SK-N-SH (cell line): ENCODE results near the gene STIP1. TPM values are rescaled to one million over a fixed set of nuclear protein-coding genes. Genes with fewer than 3 reads are reported as not detected.

Experiments used
- CTCF ChIA-PET: fragments of 300-600, 350-600 bp; formaldehyde crosslinking; extraction: SDS; loops from one replicate; lab custom pipeline; 2021; lab: Yijun Ruan, JAX
- POLR2A ChIA-PET: fragments of 350-600 bp; sonication (Branson Sonifier 250); formaldehyde crosslinking; extraction: SDS; loops from one replicate; lab custom pipeline; 2020; ENCODE audit warnings: antibody characterized with exemption, inconsistent platforms; lab: Yijun Ruan, JAX
- DNase-seq: peaks from one replicate; pipeline ENCODE4 v3.0.0; 2012
- H2AFZ ChIP-seq: fragments of 200-600 bp; sonication (generic); 2 replicates; pipeline ENCODE4 v1.8.1; 2016; ENCODE audit warnings: antibody characterized with exemption, mild to moderate bottlenecking, low read depth
- H3F3A ChIP-seq: fragments of 200-600 bp; sonication (generic); replicated peaks from 2 replicates; pipeline ENCODE3; 2016; ENCODE audit warnings: antibody characterized with exemption, mild to moderate bottlenecking; ENCODE audit not compliant: insufficient read depth
- H3K27ac ChIP-seq, 2 experiments: fragments of 200-500 bp in 1 of 2; fragments of 200-600 bp in 1 of 2; sonication (Bioruptor generic) in 1 of 2; sonication (generic), shearing (Covaris generic) in 1 of 2; 2 replicates each; pipeline versions ENCODE4 v1.5.1 to v1.6.1; 2014 to 2016; ENCODE audit warnings: low read depth in 2 of 2, inconsistent platforms in 1 of 2, low read length in 1 of 2, mild to moderate bottlenecking in 1 of 2, mixed read lengths in 1 of 2
- H3K27me3 ChIP-seq: fragments of 200-600 bp; sonication (generic), shearing (Covaris generic); 2 replicates; pipeline ENCODE4 v1.6.1; 2016; ENCODE audit warnings: mixed run types; ENCODE audit not compliant: insufficient read depth
- H3K36me3 ChIP-seq, 2 experiments: fragments of 200-500 bp in 1 of 2; fragments of 200-600 bp in 1 of 2; sonication (Bioruptor generic) in 1 of 2; sonication (generic) in 1 of 2; replicated peaks in 1 of 2; 2 replicates each; pipeline versions ENCODE3 to v1.5.1; 2014 to 2016; ENCODE audit warnings: low read length in 1 of 2, mild to moderate bottlenecking in 1 of 2; ENCODE audit not compliant: insufficient read depth in 2 of 2, control insufficient read depth in 1 of 2
- H3K4me1 ChIP-seq, 2 experiments: fragments of 200-500 bp in 1 of 2; fragments of 200-600 bp in 1 of 2; sonication (Bioruptor generic) in 1 of 2; sonication (generic), shearing (Covaris generic) in 1 of 2; 2 replicates each; pipeline versions ENCODE4 v1.5.1 to v1.6.1; 2014 to 2016; ENCODE audit warnings: low read depth in 1 of 2, low read length in 1 of 2, mixed run types in 1 of 2; ENCODE audit not compliant: insufficient read depth in 2 of 2, control insufficient read depth in 1 of 2
- H3K4me2 ChIP-seq: fragments of 200-600 bp; sonication (generic), shearing (Covaris generic); 2 replicates; pipeline ENCODE4 v1.6.1; 2017; ENCODE audit warnings: mixed run types
- H3K4me3 ChIP-seq, 2 experiments: fragments of 200-500 bp in 1 of 2; fragments of 200-600 bp in 1 of 2; sonication (Bioruptor generic) in 1 of 2; sonication (generic), shearing (Covaris generic) in 1 of 2; 2 replicates each; pipeline versions ENCODE4 v1.5.1 to v1.8.1; 2014 to 2016; ENCODE audit warnings: low read depth in 2 of 2, inconsistent platforms in 1 of 2, low read length in 1 of 2, mild to moderate bottlenecking in 1 of 2, mixed read lengths in 1 of 2, moderate library complexity in 1 of 2
- H3K79me2 ChIP-seq: fragments of 200-600 bp; sonication (generic); 2 replicates; pipeline ENCODE4 v1.8.1; 2017; ENCODE audit warnings: mild to moderate bottlenecking; ENCODE audit not compliant: insufficient read depth
- H3K9ac ChIP-seq: fragments of 200-600 bp; sonication (generic); 2 replicates; pipeline ENCODE4 v1.6.1; 2017; ENCODE audit warnings: mixed run types
- H3K9me2 ChIP-seq: fragments of 200-600 bp; sonication (generic); 2 replicates; pipeline ENCODE4 v1.6.1; 2017; ENCODE audit warnings: mixed run types
- H3K9me3 ChIP-seq: fragments of 200-600 bp; sonication (generic); 2 replicates; pipeline ENCODE4 v1.6.1; 2017; ENCODE audit warnings: mixed run types, mild to moderate bottlenecking, moderate library complexity
- H4K20me1 ChIP-seq: fragments of 200-600 bp; sonication (generic); 2 replicates; pipeline ENCODE4 v1.6.1; 2017; ENCODE audit warnings: mild to moderate bottlenecking, mixed run types; ENCODE audit not compliant: insufficient read depth
- CHD2 ChIP-seq: fragments of 150-350 bp; IDR thresholded peaks from 2 replicates; pipeline ENCODE4 v1.6.1; 2018; ENCODE audit warnings: low read length; ENCODE audit not compliant: partially characterized antibody
- ELF1 ChIP-seq: IDR thresholded peaks from 2 replicates; pipeline ENCODE4 v1.4.0; 2012
- EP300 ChIP-seq, 2 experiments: IDR thresholded peaks; 2 replicates each; pipeline versions ENCODE4 v1.4.0 to v1.6.1; 2012; ENCODE audit warnings: borderline replicate concordance in 1 of 2, low read depth in 1 of 2, low read length in 1 of 2
- FOXM1 ChIP-seq: IDR thresholded peaks from 2 replicates; pipeline ENCODE4 v1.4.0; 2012; ENCODE audit warnings: low read depth, mild to moderate bottlenecking
- GABPA ChIP-seq: IDR thresholded peaks from 2 replicates; pipeline ENCODE4 v1.4.0; 2012; ENCODE audit warnings: low read depth, mild to moderate bottlenecking
- IRF3 ChIP-seq: fragments of 150-350 bp; IDR thresholded peaks from 2 replicates; pipeline ENCODE4 v1.6.1; 2016; ENCODE audit warnings: mild to moderate bottlenecking, low read depth, low read length
- NRF1 ChIP-seq: IDR thresholded peaks from 2 replicates; pipeline ENCODE4 v1.6.1; 2012; ENCODE audit warnings: low read depth, mild to moderate bottlenecking, low read length
- RAD21 ChIP-seq: IDR thresholded peaks from 2 replicates; pipeline ENCODE4 v1.6.1; 2012; ENCODE audit warnings: mild to moderate bottlenecking, low read length
- TAF1 ChIP-seq: IDR thresholded peaks from 2 replicates; pipeline ENCODE4 v1.6.1; 2012; ENCODE audit warnings: low read depth, mild to moderate bottlenecking, low read length, moderate library complexity, borderline replicate concordance
- WGBS: methylation state at CpG from one replicate; pipeline ENCODE4 v1.1.6; 2017; ENCODE audit warnings: low lambda C conversion rate; 5-methylcytosine and 5-hydroxymethylcytosine counted together
- polyA plus RNA-seq, 3 experiments: library from polyadenylated mRNA; depleted of rRNA; stranded (reverse); fragments of >200 nt; gene quantifications; 2 replicates each; pipeline ENCODE4 v1.2.3, GENCODE V29; 2012
- TF ChIP-seq, protein P1 (sequence below): fragments of 200-600 bp; sonication (generic); IDR thresholded peaks from 2 replicates; pipeline ENCODE4 v1.6.1; 2017; ENCODE audit warnings: antibody characterized with exemption, mild to moderate bottlenecking, moderate library complexity
- TF ChIP-seq, protein P2 (sequence below): IDR thresholded peaks from 2 replicates; pipeline ENCODE4 v1.6.1; 2012; ENCODE audit warnings: mild to moderate bottlenecking, low read depth, low read length, moderate library complexity
- TF ChIP-seq, protein P3 (sequence below): IDR thresholded peaks from 2 replicates; pipeline ENCODE4 v1.4.0; 2012; ENCODE audit warnings: low read depth, borderline replicate concordance

STIP1 gene
- polyA plus RNA-seq, 1 of the 3 experiments (the other 2 are of a cell fraction), result 163 TPM

DNA sequence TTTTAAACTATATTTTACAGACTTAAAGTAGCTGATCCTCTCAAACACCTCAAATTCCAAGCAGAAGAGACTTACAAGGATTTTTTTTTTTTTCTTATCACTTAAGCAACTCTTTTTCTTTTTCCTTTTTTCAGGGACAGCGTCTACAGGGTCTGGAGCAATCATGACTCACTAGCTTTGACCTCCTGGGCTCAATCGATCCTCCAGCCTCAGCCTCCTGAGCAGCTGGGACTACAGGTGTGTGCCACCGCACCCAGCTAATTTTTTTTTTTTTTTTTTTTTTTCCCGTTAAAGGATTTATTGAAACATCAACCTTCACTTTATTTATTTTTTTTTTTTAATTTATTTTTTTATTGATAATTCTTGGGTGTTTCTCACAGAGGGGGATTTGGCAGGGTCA lies 15.6 kb upstream of the STIP1 start:
- no peak overlapping the region for H3K9ac ChIP-seq
- WGBS, result 88% methylated on average over 4 of the region's 4 CpGs
- no peak overlapping the region for H2AFZ ChIP-seq
- no peak overlapping the region for H3K4me3 ChIP-seq
- DNase-seq, result no peak
- no peaks in the 10 kb centered on the region for H3K9me2 ChIP-seq
- H4K20me1 ChIP-seq, result no peaks in the 10 kb centered on the region
- POLR2A ChIA-PET, result no interaction called here
- peaks cover 4% of the 10 kb centered on the region for H3F3A ChIP-seq
- H3K27ac ChIP-seq, result no peak overlapping the region
- H3K4me1 ChIP-seq, result peaks cover 0 to 2% of the 10 kb centered on the region in 2 experiments; a peak in 1 of 4 replicates
- H3K4me2 ChIP-seq, result no peak overlapping the region
- H3K9me3 ChIP-seq, result no peaks in the 10 kb centered on the region
- H3K79me2 ChIP-seq, result no peaks in the 10 kb centered on the region
- CTCF ChIA-PET, result no interaction called here
- H3K36me3 ChIP-seq, result no peaks in the 10 kb centered on the region
- H3K27me3 ChIP-seq, result no peaks in the 10 kb centered on the region
- no peak for TF ChIP-seq NRF1
- TF ChIP-seq EP300 (IDR thresholded peaks at IDR 0.05; ENCODE audit: borderline replicate concordance in 1 of 2, low read depth in 1 of 2, low read length in 1 of 2), result no peak
- no peak for TF ChIP-seq GABPA
- TF ChIP-seq CHD2, result no peak
- TF ChIP-seq ELF1, result no peak
- TF ChIP-seq, protein P1, sequence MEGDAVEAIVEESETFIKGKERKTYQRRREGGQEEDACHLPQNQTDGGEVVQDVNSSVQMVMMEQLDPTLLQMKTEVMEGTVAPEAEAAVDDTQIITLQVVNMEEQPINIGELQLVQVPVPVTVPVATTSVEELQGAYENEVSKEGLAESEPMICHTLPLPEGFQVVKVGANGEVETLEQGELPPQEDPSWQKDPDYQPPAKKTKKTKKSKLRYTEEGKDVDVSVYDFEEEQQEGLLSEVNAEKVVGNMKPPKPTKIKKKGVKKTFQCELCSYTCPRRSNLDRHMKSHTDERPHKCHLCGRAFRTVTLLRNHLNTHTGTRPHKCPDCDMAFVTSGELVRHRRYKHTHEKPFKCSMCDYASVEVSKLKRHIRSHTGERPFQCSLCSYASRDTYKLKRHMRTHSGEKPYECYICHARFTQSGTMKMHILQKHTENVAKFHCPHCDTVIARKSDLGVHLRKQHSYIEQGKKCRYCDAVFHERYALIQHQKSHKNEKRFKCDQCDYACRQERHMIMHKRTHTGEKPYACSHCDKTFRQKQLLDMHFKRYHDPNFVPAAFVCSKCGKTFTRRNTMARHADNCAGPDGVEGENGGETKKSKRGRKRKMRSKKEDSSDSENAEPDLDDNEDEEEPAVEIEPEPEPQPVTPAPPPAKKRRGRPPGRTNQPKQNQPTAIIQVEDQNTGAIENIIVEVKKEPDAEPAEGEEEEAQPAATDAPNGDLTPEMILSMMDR, result no peak
- no peak for TF ChIP-seq TAF1
- TF ChIP-seq RAD21, result no peak
- TF ChIP-seq, protein P2, sequence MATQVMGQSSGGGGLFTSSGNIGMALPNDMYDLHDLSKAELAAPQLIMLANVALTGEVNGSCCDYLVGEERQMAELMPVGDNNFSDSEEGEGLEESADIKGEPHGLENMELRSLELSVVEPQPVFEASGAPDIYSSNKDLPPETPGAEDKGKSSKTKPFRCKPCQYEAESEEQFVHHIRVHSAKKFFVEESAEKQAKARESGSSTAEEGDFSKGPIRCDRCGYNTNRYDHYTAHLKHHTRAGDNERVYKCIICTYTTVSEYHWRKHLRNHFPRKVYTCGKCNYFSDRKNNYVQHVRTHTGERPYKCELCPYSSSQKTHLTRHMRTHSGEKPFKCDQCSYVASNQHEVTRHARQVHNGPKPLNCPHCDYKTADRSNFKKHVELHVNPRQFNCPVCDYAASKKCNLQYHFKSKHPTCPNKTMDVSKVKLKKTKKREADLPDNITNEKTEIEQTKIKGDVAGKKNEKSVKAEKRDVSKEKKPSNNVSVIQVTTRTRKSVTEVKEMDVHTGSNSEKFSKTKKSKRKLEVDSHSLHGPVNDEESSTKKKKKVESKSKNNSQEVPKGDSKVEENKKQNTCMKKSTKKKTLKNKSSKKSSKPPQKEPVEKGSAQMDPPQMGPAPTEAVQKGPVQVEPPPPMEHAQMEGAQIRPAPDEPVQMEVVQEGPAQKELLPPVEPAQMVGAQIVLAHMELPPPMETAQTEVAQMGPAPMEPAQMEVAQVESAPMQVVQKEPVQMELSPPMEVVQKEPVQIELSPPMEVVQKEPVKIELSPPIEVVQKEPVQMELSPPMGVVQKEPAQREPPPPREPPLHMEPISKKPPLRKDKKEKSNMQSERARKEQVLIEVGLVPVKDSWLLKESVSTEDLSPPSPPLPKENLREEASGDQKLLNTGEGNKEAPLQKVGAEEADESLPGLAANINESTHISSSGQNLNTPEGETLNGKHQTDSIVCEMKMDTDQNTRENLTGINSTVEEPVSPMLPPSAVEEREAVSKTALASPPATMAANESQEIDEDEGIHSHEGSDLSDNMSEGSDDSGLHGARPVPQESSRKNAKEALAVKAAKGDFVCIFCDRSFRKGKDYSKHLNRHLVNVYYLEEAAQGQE, result no peak
- TF ChIP-seq, protein P3, sequence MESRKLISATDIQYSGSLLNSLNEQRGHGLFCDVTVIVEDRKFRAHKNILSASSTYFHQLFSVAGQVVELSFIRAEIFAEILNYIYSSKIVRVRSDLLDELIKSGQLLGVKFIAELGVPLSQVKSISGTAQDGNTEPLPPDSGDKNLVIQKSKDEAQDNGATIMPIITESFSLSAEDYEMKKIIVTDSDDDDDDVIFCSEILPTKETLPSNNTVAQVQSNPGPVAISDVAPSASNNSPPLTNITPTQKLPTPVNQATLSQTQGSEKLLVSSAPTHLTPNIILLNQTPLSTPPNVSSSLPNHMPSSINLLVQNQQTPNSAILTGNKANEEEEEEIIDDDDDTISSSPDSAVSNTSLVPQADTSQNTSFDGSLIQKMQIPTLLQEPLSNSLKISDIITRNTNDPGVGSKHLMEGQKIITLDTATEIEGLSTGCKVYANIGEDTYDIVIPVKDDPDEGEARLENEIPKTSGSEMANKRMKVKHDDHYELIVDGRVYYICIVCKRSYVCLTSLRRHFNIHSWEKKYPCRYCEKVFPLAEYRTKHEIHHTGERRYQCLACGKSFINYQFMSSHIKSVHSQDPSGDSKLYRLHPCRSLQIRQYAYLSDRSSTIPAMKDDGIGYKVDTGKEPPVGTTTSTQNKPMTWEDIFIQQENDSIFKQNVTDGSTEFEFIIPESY, result no peak
- TF ChIP-seq FOXM1, result no peak
- TF ChIP-seq IRF3, result no peak
